DMS153 treated with DMSO at 0.1 percent for 48 hours (cell line): ENCODE data around the gene ACER3.
"Not testable (repeated sequence)": the region's sequence is repeated elsewhere in the genome, so short reads cannot be mapped to it uniquely, and the experiment has no call there.

ENCODE experiments used
- DNase-seq: peaks from one replicate; lab custom pipeline; 2025; ENCODE audit not compliant: unreplicated experiment; lab: John Stamatoyannopoulos, UW

The ACER3 gene

GRCh38 chr11:77055913-77056312 lies 195.2 kb downstream of the ACER3 start:
- no peak for DNase-seq

GRCh38 chr11:77056814-77057402 lies 196.2 kb downstream of the ACER3 start:
- DNase-seq, result no peak

- no peak for DNase-seq
Measured at GRCh38 chr11:77057938-77058474, 197.3 kb downstream of the ACER3 start.

GRCh38 chr11:77058900-77059299 lies 198.2 kb downstream of the ACER3 start:
- no peak for DNase-seq

- DNase-seq, result no peak
Measured at GRCh38 chr11:77059806-77060205, 199.1 kb downstream of the ACER3 start.

GRCh38 chr11:77060234-77060633 lies 199.5 kb downstream of the ACER3 start:
- no peak for DNase-seq

- DNase-seq, result not testable (repeated sequence)
Measured at GRCh38 chr11:77061258-77061657, 200.5 kb downstream of the ACER3 start.

GRCh38 chr11:77062924-77063323 lies 202.2 kb downstream of the ACER3 start:
- no peak for DNase-seq

- DNase-seq, result no peak
Measured at GRCh38 chr11:77063407-77063806, 202.7 kb downstream of the ACER3 start.

- no peak for DNase-seq
Measured at GRCh38 chr11:77063861-77064260, 203.1 kb downstream of the ACER3 start.

GRCh38 chr11:77064648-77065217 lies 204.0 kb downstream of the ACER3 start:
- DNase-seq, result no peak

- no peak for DNase-seq
Measured at GRCh38 chr11:77065878-77066228, 205.1 kb downstream of the ACER3 start.

GRCh38 chr11:77066229-77067042 lies 205.7 kb downstream of the ACER3 start, which contains the start of gene CAPN5:
TSS of gene CAPN5 (plus strand) at chr11:77066971. CDS start at chr11:77084887, 17,916 bp downstream.
- DNase-seq, result peak; percentile 55

- DNase-seq, result no peak
Measured at GRCh38 chr11:77067861-77068443, 207.2 kb downstream of the ACER3 start.

- no peak for DNase-seq
Measured at GRCh38 chr11:77068457-77069335, 208.0 kb downstream of the ACER3 start.

- no peak for DNase-seq
Measured at GRCh38 chr11:77069336-77069968, 208.7 kb downstream of the ACER3 start.

- DNase-seq, result no peak
Measured at GRCh38 chr11:77069969-77070582, 209.4 kb downstream of the ACER3 start.

GRCh38 chr11:77071077-77071476 lies 210.4 kb downstream of the ACER3 start:
- no peak for DNase-seq

GRCh38 chr11:77071671-77072605 lies 211.2 kb downstream of the ACER3 start:
- DNase-seq, result no peak
